ENCODE results near the gene G6PC3. TPM values are rescaled to one million over a fixed set of nuclear protein-coding genes. Genes with fewer than 3 reads are reported as not detected.
A peak's percentile ranks its signal among the peaks of the same experiment; 100 is the strongest.

Gene G6PC3
- total RNA-seq, 1 experiment from 2014 or later, result 105 TPM

DNA sequence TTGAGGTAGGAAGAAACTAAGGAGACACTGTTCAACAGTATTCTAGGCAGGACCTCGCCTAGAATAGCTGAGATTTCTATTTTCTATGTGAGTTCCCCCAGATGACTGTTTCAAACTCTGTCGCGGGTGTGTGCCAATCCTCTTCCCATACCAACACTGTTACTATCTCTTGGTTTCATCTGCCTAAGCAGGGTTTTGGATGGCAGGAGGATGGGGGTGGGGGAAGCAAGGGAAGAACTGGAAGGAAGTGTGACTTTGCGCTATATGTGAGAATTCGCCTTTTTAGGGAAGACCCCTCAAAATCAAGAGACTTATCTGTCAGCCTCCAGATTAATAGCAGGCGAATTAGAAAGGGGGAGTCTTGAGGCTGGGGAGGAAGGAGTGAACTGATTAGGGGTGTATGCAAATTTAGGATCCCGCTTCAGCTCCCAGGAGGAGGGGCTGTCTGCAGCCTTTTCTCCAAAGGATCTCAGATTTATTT, 521 bp upstream of the G6PC3 start:
- Histone ChIP-seq H2AK5ac (ENCODE audit: insufficient read length, low read length) (no peak overlapping the region), H3K14ac (ENCODE audit: insufficient read depth, low read length) (no peak overlapping the region), H2BK12ac (ENCODE audit: insufficient read length, low read depth, low read length) (no peak overlapping the region), H3K27me3 (ENCODE audit: insufficient read depth, low read length) (no peaks in the 10 kb centered on the region), H2BK15ac (ENCODE audit: low read depth, low read length) (no peak overlapping the region), H2BK20ac (ENCODE audit: low read depth, low read length, poor library complexity, severe bottlenecking) (no peak overlapping the region), H3K9me3 (ENCODE audit: control insufficient read depth, low read depth, low read length) (no peaks in the 10 kb centered on the region), H4K5ac (ENCODE audit: insufficient read length, low read depth, low read length) (no peak overlapping the region), H2AFZ (ENCODE audit: low read length) (no peak overlapping the region), H3K79me1 (ENCODE audit: insufficient read depth, low read depth, low read length, poor library complexity, severe bottlenecking) (no peaks in the 10 kb centered on the region), H3K56ac (ENCODE audit: insufficient read length, low read depth, low read length) (no peak overlapping the region), H2BK5ac (ENCODE audit: insufficient read length, low read length) (no peak overlapping the region), H4K8ac (replicated peaks; ENCODE audit: insufficient read length, low read depth, low read length) (no peak overlapping the region), H3T11ph (ENCODE audit: low read length) (no peak overlapping the region), H3K27ac (ENCODE audit: insufficient read length, low read depth, low read length) (peak overlapping the region; percentile 32), H2BK120ac (ENCODE audit: low read depth, low read length, poor library complexity, severe bottlenecking) (no peak overlapping the region), H3K79me2 (ENCODE audit: insufficient read depth, low read length) (peaks cover 11% of the 10 kb centered on the region), H3K23ac (ENCODE audit: insufficient read length, low read depth, low read length) (no peak overlapping the region), H3K4me2 (ENCODE audit: insufficient read depth, insufficient read length, low read length) (peak overlapping the region; percentile 58), H3K9ac (ENCODE audit: extremely low read depth, insufficient read length, low read length) (peak overlapping the region; percentile 13), H3K23me2 (ENCODE audit: insufficient read length, low read depth, low read length, poor library complexity, severe bottlenecking) (peaks cover 12% of the 10 kb centered on the region), H4K91ac (ENCODE audit: insufficient read length, low read depth, low read length) (no peak overlapping the region), H4K20me1 (ENCODE audit: control insufficient read depth, insufficient read depth, insufficient read length) (no peaks in the 10 kb centered on the region), H3K18ac (ENCODE audit: insufficient read length, low read depth, low read length) (no peak overlapping the region), H3K4ac (ENCODE audit: low read depth, low read length) (no peak overlapping the region), H3K4me1 (ENCODE audit: insufficient read depth, low read length) (no peaks in the 10 kb centered on the region)
- peak; percentile 70 for DNase-seq
- TF ChIP-seq, protein P1, sequence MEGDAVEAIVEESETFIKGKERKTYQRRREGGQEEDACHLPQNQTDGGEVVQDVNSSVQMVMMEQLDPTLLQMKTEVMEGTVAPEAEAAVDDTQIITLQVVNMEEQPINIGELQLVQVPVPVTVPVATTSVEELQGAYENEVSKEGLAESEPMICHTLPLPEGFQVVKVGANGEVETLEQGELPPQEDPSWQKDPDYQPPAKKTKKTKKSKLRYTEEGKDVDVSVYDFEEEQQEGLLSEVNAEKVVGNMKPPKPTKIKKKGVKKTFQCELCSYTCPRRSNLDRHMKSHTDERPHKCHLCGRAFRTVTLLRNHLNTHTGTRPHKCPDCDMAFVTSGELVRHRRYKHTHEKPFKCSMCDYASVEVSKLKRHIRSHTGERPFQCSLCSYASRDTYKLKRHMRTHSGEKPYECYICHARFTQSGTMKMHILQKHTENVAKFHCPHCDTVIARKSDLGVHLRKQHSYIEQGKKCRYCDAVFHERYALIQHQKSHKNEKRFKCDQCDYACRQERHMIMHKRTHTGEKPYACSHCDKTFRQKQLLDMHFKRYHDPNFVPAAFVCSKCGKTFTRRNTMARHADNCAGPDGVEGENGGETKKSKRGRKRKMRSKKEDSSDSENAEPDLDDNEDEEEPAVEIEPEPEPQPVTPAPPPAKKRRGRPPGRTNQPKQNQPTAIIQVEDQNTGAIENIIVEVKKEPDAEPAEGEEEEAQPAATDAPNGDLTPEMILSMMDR (conservative IDR thresholded peaks at IDR 0.05), result 0 out of 3 replicates have a peak, but pooled peaks have one; percentile 9
- no CpG with 5 or more reads among the region's 7 CpGs for WGBS (ENCODE audit: extremely low coverage, insufficient read length, low lambda C conversion rate)
- Mint-ChIP-seq H3K9me3 (no peaks in the 10 kb centered on the region; a peak in 1 of 5 replicates), H3K4me1 (peaks cover 21 to 35% of the 10 kb centered on the region in 2 experiments), H3K27me3 (ENCODE audit: low read depth) (no peaks in the 10 kb centered on the region), H3K36me3 (ENCODE audit: insufficient read depth in 1 of 3, low read depth in 3 of 3) (peaks cover 11 to 24% (median 20%) of the 10 kb centered on the region in 3 experiments), H3K4me3 (peak overlapping the region; percentile 93 to 96), H3K27ac (peak overlapping the region; percentile 87 to 98 (median 98))

All from H9 (cell line).